GM18499 (cell line): ENCODE data around the gene C1orf115.
"Not testable (repeated sequence)": the region's sequence is repeated elsewhere in the genome, so short reads cannot be mapped to it uniquely, and the experiment has no call there.

Experiments
- ATAC-seq: cut with Tn5 transposase; IDR thresholded peaks from one replicate; pipeline ENCODE4 v1.9.1; 2021; ENCODE audit warnings: moderate number of reproducible peaks; ENCODE audit not compliant: insufficient read depth, unreplicated experiment

C1orf115 gene

GRCh38 chr1:220690140-220691052 lies at the start of gene C1orf115:
Gene C1orf115, plus strand, starts transcription at chr1:220690363. Its CDS starts 40 bp downstream, at chr1:220690403.
- ATAC-seq, result peak; percentile 93

- no peak for ATAC-seq
These were observed 47.9 kb upstream of the C1orf115 start for GRCh38 chr1:220642285-220642684.

GRCh38 chr1:220652995-220653394 lies 37.2 kb upstream of the C1orf115 start:
- no peak for ATAC-seq

GRCh38 chr1:220655509-220655908 lies 34.7 kb upstream of the C1orf115 start:
- ATAC-seq, result peak; percentile 94

- peak; percentile 14 for ATAC-seq
These were observed 34.0 kb upstream of the C1orf115 start for GRCh38 chr1:220655961-220656740.

- no peak for ATAC-seq
These were observed 23.8 kb upstream of the C1orf115 start for GRCh38 chr1:220666349-220666748.

GRCh38 chr1:220669005-220669404 lies 21.2 kb upstream of the C1orf115 start:
- ATAC-seq, result no peak

- ATAC-seq, result no peak
These were observed 19.8 kb upstream of the C1orf115 start for GRCh38 chr1:220670365-220670764.

GRCh38 chr1:220673921-220674320 lies 16.2 kb upstream of the C1orf115 start:
- ATAC-seq, result no peak

- ATAC-seq, result no peak
These were observed 12.9 kb upstream of the C1orf115 start for GRCh38 chr1:220677251-220677650.

GRCh38 chr1:220680085-220680687 lies 10.0 kb upstream of the C1orf115 start:
- ATAC-seq, result peak; percentile 78

GRCh38 chr1:220681220-220681880 lies 8.8 kb upstream of the C1orf115 start:
- no peak for ATAC-seq

- ATAC-seq, result no peak
These were observed 7.1 kb upstream of the C1orf115 start for GRCh38 chr1:220682901-220683576.

GRCh38 chr1:220683716-220684115 lies 6.4 kb upstream of the C1orf115 start:
- not testable (repeated sequence) for ATAC-seq

- ATAC-seq, result no peak
These were observed 5.3 kb upstream of the C1orf115 start for GRCh38 chr1:220684890-220685289.

GRCh38 chr1:220685879-220686278 lies 4.3 kb upstream of the C1orf115 start:
- ATAC-seq, result no peak

GRCh38 chr1:220687809-220688208 lies 2.4 kb upstream of the C1orf115 start:
- no peak for ATAC-seq

GRCh38 chr1:220689666-220690065 lies 497 bp upstream of the C1orf115 start:
- ATAC-seq, result no peak

GRCh38 chr1:220691053-220691684 lies 1.0 kb downstream of the C1orf115 start:
- ATAC-seq, result no peak
